Stimulated activated CD8-positive, alpha-beta memory T cell treated with anti-CD3 and anti-CD28 coated beads, Interleukin-12 subunit alpha, Interleukin-12 subunit beta, amount 100 ng/mL, for 1 hour (primary cell): ENCODE measurements around the gene OTOP3.
"Not testable (repeated sequence)": the region's sequence is repeated elsewhere in the genome, so short reads cannot be mapped to it uniquely, and the experiment has no call there.

Experiments
- DNase-seq: peaks from one replicate; pipeline ENCODE4 v3.0.0-alpha.2; 2020; ENCODE audit warnings: low read depth

Gene OTOP3

DNA sequence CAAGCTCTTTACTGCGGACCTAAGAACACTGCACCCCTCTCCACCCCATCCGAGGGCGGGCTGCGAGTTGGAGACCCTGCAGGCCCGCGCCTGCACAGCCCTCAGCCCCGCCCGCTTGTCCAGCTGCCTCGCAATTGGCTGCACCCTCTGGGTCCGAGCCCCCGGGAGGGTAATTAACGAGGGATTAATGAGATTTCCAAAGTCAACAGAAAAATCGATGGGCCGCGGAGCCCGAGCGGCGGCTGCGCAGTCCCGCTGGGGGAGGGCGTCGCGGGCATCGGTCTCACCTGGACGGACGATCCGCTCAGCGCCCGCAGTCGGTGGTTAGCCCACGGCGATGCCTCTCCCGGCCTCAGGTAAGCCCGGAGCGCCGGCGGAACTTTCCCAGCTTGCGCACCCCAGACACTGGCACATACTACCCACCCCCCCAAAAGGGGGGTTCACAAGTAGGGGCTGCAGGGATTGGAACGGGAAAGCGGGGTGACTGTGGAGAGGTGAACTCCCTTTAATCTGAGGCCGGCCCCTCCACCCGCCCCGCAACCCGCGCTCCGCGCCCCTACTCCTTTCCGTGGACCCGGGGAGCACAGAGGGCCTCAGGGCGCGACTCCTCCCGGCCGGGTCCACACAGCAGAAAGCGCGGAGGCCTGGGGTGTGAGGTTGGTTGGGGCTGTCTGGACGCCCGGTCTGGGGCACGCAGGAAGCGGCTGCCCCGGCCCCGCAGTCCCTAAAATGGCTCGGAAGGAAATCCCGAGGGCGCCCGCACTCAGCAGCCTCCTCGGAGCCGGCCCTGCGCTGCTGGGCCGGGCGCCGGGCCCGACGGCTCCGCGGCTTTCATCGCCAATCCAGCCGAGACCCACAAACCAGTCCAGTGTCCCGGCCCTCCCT is at the start of gene OTOP3:
TSS of gene OTOP3 (plus strand) at position 314 of the 885 bp plus-strand sequence. CDS start at position 338, 24 bp downstream.
- no peak for DNase-seq

DNA sequence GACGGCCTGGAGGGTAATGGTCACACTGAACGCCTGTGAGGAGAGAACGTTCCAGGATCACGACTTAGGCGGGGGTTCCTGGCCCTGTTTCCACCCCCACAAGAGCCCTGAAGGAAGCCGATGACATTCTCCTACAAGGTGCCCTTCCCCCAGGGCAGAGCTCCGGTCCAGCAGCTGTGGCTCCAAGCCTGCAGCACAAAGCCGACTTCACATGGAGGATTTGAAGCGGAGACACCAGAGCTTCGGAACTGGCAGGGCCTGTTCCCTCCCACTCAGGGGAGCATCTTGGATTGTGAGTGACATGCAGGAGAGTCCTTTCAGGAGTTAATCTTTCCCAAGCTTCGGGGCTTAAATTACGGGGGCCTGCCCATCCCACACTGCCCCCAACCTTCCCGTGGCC is 47.2 kb upstream of the OTOP3 start:
- DNase-seq = no peak

- DNase-seq = no peak
Observed at GRCh38 chr17:74890554-74890953, 45.1 kb upstream of the OTOP3 start.

- no peak for DNase-seq
Observed at GRCh38 chr17:74892013-74892841, 43.5 kb upstream of the OTOP3 start.

- no peak for DNase-seq
Observed at GRCh38 chr17:74892974-74893911, 42.5 kb upstream of the OTOP3 start, which contains the start of gene FADS6. TSS of gene FADS6 (minus strand) at chr17:74893633. CDS start at chr17:74893595, 38 bp downstream.

DNA sequence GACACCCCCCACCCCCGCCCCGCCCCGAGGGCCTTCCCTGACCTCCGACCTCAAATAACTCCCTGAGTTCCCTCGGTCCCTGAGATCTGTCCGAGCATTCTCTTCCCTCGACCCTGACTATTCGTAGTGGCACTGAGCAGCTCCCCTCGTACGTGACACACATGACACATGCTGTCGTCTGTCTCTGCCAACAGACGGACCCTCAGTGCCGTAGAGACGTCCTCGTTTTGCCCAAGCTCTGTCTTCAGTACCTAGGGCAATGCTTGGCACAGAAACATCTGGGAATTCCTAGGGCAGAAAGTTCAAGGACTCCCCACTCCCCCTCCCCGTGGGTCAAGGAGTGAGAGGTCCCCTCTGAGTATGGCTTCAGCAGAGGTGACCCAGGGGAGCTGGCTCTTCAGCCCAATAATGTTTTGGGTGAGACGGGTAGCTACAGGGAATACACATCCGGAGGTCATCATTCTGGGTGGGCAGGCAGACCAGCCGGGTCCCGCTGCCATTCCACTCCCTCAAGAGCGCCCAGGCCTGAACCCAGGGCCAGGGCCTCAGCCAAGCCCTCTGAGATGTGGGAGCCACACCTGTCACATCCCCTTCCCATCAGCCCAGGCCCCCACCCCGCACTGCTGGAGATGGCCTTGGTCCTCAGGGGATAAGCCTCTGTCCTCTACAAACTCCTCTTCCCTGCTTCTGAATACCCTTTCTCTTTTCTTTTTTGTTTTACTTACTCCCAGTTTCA is 41.6 kb upstream of the OTOP3 start:
- no peak for DNase-seq

DNA sequence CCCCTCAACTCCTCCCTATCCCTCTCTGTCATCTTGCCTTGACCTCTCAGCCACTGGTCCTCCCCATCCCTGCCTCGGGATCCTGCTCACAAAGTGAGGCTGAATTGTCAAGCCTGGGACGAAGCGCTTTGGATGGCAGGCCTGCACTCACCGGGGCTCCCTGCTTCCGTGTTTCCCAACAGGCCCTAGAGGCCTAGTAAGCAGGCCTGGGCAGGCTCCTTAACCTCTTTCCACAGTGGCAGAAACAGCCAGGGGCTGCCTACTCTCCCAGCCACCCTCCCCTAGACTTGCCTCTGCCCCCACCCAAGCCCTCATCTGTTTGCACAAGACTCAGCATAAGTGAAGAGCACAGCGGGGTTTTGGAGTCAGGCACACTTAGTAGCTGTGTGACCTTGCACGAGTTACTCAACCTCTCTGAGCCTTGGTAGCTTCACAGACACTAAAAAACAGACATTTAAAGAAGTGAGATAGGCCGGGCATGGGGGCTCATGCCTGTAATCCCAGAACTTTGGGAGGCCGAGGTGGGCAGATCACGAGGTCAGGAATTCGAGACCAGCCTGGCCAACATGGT is 37.2 kb upstream of the OTOP3 start:
- no peak for DNase-seq

DNA sequence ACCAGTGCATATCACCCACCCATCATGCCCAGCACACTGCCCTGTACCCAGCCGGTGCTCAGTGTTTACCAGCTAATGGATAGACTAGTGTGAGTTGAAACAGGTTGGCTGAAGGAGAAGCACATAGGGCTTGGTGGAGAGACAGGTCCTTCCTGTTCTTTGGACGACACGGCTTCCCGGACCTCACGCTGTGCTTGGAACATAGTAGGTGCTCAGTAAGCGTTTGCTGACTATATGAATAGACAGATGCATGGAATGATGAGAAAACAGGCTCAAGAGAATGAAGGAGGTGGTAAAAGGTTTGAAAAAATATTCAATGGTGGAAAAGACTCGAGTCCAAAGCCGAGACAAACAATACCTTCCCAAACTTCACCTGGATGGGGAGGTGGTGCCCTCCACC is 35.5 kb upstream of the OTOP3 start:
- DNase-seq = no peak

- DNase-seq = no peak
Observed at GRCh38 chr17:74901353-74902135, 34.2 kb upstream of the OTOP3 start.

DNA sequence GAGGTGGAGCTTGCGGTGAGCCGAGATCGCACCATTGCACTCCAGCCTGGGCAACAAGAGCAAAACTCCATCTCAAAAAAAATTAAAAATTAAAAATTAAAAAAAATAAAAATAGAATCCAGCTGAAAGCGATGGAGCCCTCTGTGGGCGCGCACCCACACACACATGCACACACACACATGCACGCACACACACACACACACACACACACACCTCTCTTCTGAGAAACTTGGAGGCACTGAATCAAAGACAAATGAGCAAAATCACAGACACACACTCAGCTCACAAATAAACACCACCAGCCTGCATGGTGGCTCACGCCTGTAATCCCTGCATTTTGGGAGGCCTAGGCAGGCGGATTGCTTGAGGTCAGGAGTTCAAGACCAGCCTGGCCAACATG is 32.7 kb upstream of the OTOP3 start:
- no peak for DNase-seq

GRCh38 chr17:74903671-74904070 is 32.0 kb upstream of the OTOP3 start:
- DNase-seq = no peak

- DNase-seq = no peak
Observed at GRCh38 chr17:74904687-74905409, 30.9 kb upstream of the OTOP3 start.

DNA sequence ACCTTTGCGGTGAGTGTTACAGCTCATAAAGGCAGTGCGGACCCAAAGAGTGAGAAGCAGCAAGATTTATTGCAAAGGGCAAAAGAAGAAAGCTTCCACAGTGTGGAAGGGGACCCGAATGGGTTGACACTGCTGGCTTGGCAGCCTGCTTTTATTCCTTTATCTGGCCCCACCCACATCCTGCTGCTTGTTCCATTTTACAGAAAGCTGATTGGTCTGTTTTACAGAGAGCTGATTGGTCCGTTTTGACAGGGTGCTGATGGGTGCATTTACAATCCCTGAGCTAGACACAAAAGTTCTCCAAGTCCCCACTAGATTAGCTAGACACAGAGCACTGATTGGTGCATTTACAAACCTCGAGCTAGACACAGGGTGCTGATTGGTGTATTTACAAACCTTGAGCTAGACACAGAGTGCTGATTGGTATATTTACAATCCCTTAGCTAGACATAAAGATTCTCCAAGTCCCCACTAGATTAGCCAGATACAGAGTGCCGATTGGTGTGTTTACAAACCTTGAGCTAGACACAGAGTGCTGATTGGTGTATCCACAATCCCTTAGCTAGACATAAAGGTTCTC is 29.4 kb upstream of the OTOP3 start:
- DNase-seq = not testable (repeated sequence)

GRCh38 chr17:74907012-74907411 is 28.7 kb upstream of the OTOP3 start:
- no peak for DNase-seq

DNA sequence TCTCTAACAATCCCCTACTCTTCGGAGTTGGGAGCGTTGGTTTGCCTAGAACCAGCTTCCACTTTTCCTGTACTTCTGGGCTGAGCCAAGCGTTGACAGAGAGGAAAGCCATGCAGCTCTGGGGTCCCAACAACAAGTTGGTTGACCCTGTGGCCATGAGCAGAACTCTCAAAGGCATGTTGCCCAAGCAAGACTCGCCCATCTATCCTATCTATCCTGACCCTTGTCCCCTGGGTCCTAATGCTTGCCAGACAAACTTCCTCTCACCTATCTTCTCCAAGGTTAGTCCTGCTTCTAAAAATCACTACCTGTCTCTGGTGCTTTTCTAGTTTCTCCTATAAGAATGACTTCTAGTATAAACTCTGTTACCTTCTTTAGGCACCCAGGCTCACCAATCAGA is 26.6 kb upstream of the OTOP3 start:
- not testable (repeated sequence) for DNase-seq

DNA sequence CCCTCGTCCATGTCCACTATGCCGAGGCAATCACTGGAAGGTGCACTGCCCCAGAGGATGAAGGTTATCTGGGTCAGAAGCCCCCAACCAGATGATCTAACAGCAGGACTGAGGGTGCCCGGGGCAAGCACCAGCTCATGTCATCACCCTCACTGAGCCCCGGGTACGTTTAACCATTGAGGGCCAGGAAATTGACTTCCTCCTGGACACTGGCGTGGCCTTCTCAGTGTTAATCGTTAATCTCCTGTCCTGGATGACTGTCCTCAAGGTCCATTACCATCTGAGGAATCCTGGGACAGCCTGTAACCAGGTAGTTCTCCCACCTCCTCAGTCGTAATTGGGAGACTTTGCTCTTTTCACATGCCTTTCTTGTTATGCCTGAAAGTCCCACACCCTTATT is 24.3 kb upstream of the OTOP3 start:
- not testable (repeated sequence) for DNase-seq

DNA sequence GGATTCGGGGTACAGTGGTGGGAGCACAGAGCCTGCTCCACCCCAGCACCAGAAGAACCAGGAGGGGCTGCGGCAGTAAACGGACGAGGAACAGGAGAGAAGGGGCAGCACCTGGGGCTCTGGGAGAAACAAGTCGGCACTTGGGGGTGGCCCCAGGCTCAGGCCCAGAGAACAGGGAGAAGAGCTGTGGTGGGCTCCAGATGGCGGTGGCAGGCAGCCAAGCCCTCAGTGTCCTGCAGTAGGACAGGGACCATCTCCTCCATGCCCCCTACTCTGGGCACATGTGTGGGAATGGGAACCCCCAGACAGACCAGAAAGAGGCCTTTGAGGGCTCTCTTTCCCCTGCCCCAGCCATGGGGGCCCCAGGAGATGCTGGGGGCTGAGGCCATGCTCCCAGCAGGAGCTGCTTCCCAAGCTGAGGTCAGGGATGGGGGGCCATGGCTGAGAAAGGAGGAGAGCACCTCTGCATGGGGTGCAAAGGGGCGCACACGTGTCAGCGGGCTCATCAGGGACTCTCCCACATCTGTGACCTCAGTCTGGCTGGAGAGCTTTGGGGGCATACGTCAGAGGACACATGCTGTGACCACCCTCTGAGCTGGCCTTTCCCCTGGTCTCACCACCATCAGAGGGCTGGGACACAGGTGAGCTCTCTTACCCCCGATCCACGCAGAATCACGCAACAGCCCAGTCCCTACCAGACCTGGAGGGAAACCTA is 19.4 kb upstream of the OTOP3 start:
- no peak for DNase-seq

- no peak for DNase-seq
Observed at GRCh38 chr17:74916851-74917199, 18.9 kb upstream of the OTOP3 start.
